Hepatocyte (in vitro differentiated cells): ENCODE data around the gene MST1R. TPM values are rescaled to one million over a fixed set of nuclear protein-coding genes. Genes with fewer than 3 reads are reported as not detected.

Experiments used
- DNase-seq: peaks from one replicate; pipeline ENCODE4 v3.0.0-alpha.2; 2016; ENCODE audit warnings: low spot score
- H2AFZ ChIP-seq: fragments of 200-600 bp; sonication (generic); 2 replicates; pipeline ENCODE4 v1.6.0; 2016; ENCODE audit warnings: antibody characterized with exemption, mild to moderate bottlenecking
- H3K27ac ChIP-seq: fragments of 200-600 bp; sonication (generic); 2 replicates; pipeline ENCODE4 v1.5.1; 2016; ENCODE audit warnings: mild to moderate bottlenecking
- H3K27me3 ChIP-seq: fragments of 200-600 bp; sonication (generic); 2 replicates; pipeline ENCODE4 v1.6.1; 2016
- H3K36me3 ChIP-seq: fragments of 200-600 bp; sonication (generic); replicated peaks from 2 replicates; pipeline ENCODE4 v1.5.1; 2016; ENCODE audit warnings: low read depth; ENCODE audit not compliant: insufficient read depth
- H3K4me1 ChIP-seq: fragments of 200-600 bp; sonication (generic); 2 replicates; pipeline ENCODE4 v1.5.1; 2016; ENCODE audit warnings: mild to moderate bottlenecking, moderate library complexity; ENCODE audit not compliant: insufficient read depth
- H3K4me2 ChIP-seq: fragments of 200-600 bp; sonication (generic); 2 replicates; pipeline ENCODE4 v1.6.0; 2016
- H3K4me3 ChIP-seq: fragments of 200-600 bp; sonication (generic); 2 replicates; pipeline ENCODE4 v1.5.1; 2016; ENCODE audit warnings: mild to moderate bottlenecking
- H3K79me2 ChIP-seq: fragments of 200-600 bp; sonication (generic); 2 replicates; pipeline ENCODE4 v1.6.0; 2017; ENCODE audit warnings: mild to moderate bottlenecking
- H3K9me2 ChIP-seq: fragments of 200-600 bp; sonication (generic); replicated peaks from 2 replicates; pipeline ENCODE4 v1.6.0; 2017; ENCODE audit warnings: mild to moderate bottlenecking; ENCODE audit not compliant: insufficient read depth
- H3K9me3 ChIP-seq: fragments of 200-600 bp; sonication (generic); 2 replicates; pipeline ENCODE4 v1.5.1; 2016; ENCODE audit warnings: low read depth, mild to moderate bottlenecking
- H4K20me1 ChIP-seq: fragments of 200-600 bp; sonication (generic); 2 replicates; pipeline ENCODE4 v1.6.0; 2016; ENCODE audit warnings: mild to moderate bottlenecking; ENCODE audit not compliant: insufficient read depth, poor library complexity, severe bottlenecking
- EZH2 ChIP-seq: fragments of 200-600 bp; sonication (generic); IDR thresholded peaks from 2 replicates; pipeline ENCODE4 v1.6.1; 2016; ENCODE audit warnings: antibody characterized with exemption, mild to moderate bottlenecking, borderline replicate concordance
- EZH2phosphoT487 ChIP-seq: fragments of 200-600 bp; sonication (generic); IDR thresholded peaks from one replicate; pipeline ENCODE4 v1.6.1; 2018; ENCODE audit warnings: antibody characterized with exemption, mild to moderate bottlenecking, low read depth, moderate library complexity; ENCODE audit not compliant: unreplicated experiment, severe bottlenecking
- WGBS: methylation state at CpG from one replicate; pipeline ENCODE4 v1.1.6; 2016; ENCODE audit warnings: low lambda C conversion rate; ENCODE audit errors: missing lambda C conversion rate; 5-methylcytosine and 5-hydroxymethylcytosine counted together
- polyA plus RNA-seq: library from polyadenylated mRNA; unstranded; fragments of >200 nt; fragmentation: Nextera tagmentation; extraction: Ambion mirVana; gene quantifications from 2 replicates; pipeline ENCODE4 v1.2.1, GENCODE V29; 2016
- total RNA-seq: library from RNA; depleted of rRNA; stranded (reverse); fragments of >200 nt; gene quantifications from 2 replicates; pipeline ENCODE4 v1.2.3, GENCODE V29; 2014
- TF ChIP-seq, protein P1 (sequence below): fragments of 200-600 bp; sonication (generic); IDR thresholded peaks from 2 replicates; pipeline ENCODE4 v1.5.1; 2016; ENCODE audit warnings: antibody characterized with exemption, mild to moderate bottlenecking; ENCODE audit not compliant: poor library complexity

Gene MST1R
- total and polyA plus RNA-seq, 2 experiments from 2014 or later = 5.3 to 8.7 TPM

- Histone ChIP-seq H3K4me3 (no peak overlapping the region), H3K27me3 (no peaks in the 10 kb centered on the region), H4K20me1 (no peaks in the 10 kb centered on the region), H3K4me1 (peaks cover 20% of the 10 kb centered on the region), H3K9me3 (no peaks in the 10 kb centered on the region), H3K79me2 (no peaks in the 10 kb centered on the region), H2AFZ (no peak overlapping the region), H3K9me2 (no peaks in the 10 kb centered on the region), H3K27ac (peak overlapping the region; percentile 87), H3K36me3 (no peaks in the 10 kb centered on the region), H3K4me2 (no peak overlapping the region)
- TF ChIP-seq EZH2phosphoT487 (no peak), EZH2 (no peak)
- TF ChIP-seq, protein P1, sequence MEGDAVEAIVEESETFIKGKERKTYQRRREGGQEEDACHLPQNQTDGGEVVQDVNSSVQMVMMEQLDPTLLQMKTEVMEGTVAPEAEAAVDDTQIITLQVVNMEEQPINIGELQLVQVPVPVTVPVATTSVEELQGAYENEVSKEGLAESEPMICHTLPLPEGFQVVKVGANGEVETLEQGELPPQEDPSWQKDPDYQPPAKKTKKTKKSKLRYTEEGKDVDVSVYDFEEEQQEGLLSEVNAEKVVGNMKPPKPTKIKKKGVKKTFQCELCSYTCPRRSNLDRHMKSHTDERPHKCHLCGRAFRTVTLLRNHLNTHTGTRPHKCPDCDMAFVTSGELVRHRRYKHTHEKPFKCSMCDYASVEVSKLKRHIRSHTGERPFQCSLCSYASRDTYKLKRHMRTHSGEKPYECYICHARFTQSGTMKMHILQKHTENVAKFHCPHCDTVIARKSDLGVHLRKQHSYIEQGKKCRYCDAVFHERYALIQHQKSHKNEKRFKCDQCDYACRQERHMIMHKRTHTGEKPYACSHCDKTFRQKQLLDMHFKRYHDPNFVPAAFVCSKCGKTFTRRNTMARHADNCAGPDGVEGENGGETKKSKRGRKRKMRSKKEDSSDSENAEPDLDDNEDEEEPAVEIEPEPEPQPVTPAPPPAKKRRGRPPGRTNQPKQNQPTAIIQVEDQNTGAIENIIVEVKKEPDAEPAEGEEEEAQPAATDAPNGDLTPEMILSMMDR = no peak
- 75% methylated on average over 5 of the region's 5 CpGs for WGBS
- DNase-seq = no peak
Measured at GRCh38 chr3:49899815-49900214, 3.9 kb downstream of the MST1R start.

DNA sequence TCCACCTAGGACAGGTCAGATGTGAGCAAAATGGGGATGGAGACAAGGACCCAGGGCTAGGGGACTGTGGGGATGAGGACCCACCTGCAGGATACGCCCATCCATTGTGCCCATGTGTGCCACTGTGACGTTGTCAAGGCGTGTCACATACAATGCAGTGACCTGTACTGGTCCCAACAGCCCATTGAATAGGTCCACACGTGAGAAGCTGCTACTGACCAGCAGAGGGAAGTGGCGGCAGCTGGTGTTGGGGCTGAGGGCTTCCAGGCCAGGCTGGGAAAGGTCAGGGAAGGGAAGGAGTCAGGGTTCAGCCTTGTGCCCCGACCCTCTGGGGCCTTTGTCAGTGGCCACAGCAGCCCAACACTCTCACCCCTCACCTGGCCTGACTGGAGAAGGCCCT, 4.7 kb downstream of the MST1R start:
- TF ChIP-seq EZH2 (no peak), EZH2phosphoT487 (no peak)
- TF ChIP-seq, protein P1 = no peak
- Histone ChIP-seq H3K27ac (no peak overlapping the region), H3K27me3 (no peaks in the 10 kb centered on the region), H3K4me2 (no peak overlapping the region), H3K9me3 (no peaks in the 10 kb centered on the region), H3K4me3 (no peak overlapping the region), H2AFZ (no peak overlapping the region), H3K4me1 (peaks cover 18% of the 10 kb centered on the region), H3K36me3 (no peaks in the 10 kb centered on the region), H3K79me2 (no peaks in the 10 kb centered on the region), H3K9me2 (no peaks in the 10 kb centered on the region), H4K20me1 (no peaks in the 10 kb centered on the region)
- 85% methylated on average over 6 of the region's 6 CpGs for WGBS
- no peak for DNase-seq

- Histone ChIP-seq H3K9me3 (no peaks in the 10 kb centered on the region), H3K4me3 (no peak overlapping the region), H4K20me1 (no peaks in the 10 kb centered on the region), H3K27me3 (no peaks in the 10 kb centered on the region), H3K36me3 (no peaks in the 10 kb centered on the region), H3K79me2 (no peaks in the 10 kb centered on the region), H3K4me2 (no peak overlapping the region), H2AFZ (no peak overlapping the region), H3K27ac (no peak overlapping the region), H3K9me2 (no peaks in the 10 kb centered on the region), H3K4me1 (peaks cover 7% of the 10 kb centered on the region)
- TF ChIP-seq EZH2phosphoT487 (no peak), EZH2 (no peak)
- TF ChIP-seq, protein P1 = no peak
- no peak for DNase-seq
- 88% methylated on average over 5 of the region's 5 CpGs for WGBS
Measured at GRCh38 chr3:49896345-49896744, 7.3 kb downstream of the MST1R start.

GRCh38 chr3:49895791-49896190, 7.9 kb downstream of the MST1R start:
- no peak for DNase-seq
- Histone ChIP-seq H3K4me2 (no peak overlapping the region), H2AFZ (no peak overlapping the region), H3K27ac (no peak overlapping the region), H3K9me2 (no peaks in the 10 kb centered on the region), H3K27me3 (no peaks in the 10 kb centered on the region), H3K79me2 (no peaks in the 10 kb centered on the region), H3K4me3 (no peak overlapping the region), H3K36me3 (no peaks in the 10 kb centered on the region), H3K4me1 (peaks cover 2% of the 10 kb centered on the region), H3K9me3 (no peaks in the 10 kb centered on the region), H4K20me1 (no peaks in the 10 kb centered on the region)
- TF ChIP-seq EZH2 (no peak), EZH2phosphoT487 (no peak)
- TF ChIP-seq, protein P1 = no peak
- 96% methylated on average over 9 of the region's 9 CpGs for WGBS
